SK-N-MC (cell line): ENCODE data around the gene TEKT5.
"Not testable (repeated sequence)": the region's sequence is repeated elsewhere in the genome, so short reads cannot be mapped to it uniquely, and the experiment has no call there.

Source experiments
- DNase-seq: peaks from one replicate; pipeline ENCODE4 v3.0.0-alpha.2; 2011; ENCODE audit warnings: low read depth, low spot score
- H3K27ac ChIP-seq: fragments of 200-600 bp; sonication (generic); 2 replicates; pipeline ENCODE4 v1.5.1; 2016; ENCODE audit warnings: mixed run types
- H3K36me3 ChIP-seq: fragments of 200-600 bp; sonication (generic); 2 replicates; pipeline ENCODE4 v1.6.1; 2017; ENCODE audit warnings: antibody characterized with exemption, low read length, mixed read lengths; ENCODE audit not compliant: insufficient read depth
- H3K4me3 ChIP-seq: fragments of 200-600 bp; sonication (generic); 2 replicates; pipeline ENCODE4 v1.5.1; 2016
- H3K9ac ChIP-seq: fragments of 200-600 bp; sonication (generic); 2 replicates; pipeline ENCODE4 v1.8.0; 2017; ENCODE audit warnings: mixed run types, mixed read lengths; ENCODE audit not compliant: insufficient read length
- H3K9me3 ChIP-seq: fragments of 200-600 bp; sonication (generic); 2 replicates; pipeline ENCODE4 v1.6.1; 2017; ENCODE audit warnings: low read depth, mild to moderate bottlenecking, antibody characterized with exemption, low read length, moderate library complexity, mixed read lengths
- EZH2 ChIP-seq: fragments of 200-600 bp; sonication (generic); IDR thresholded peaks from one replicate; pipeline ENCODE4 v1.6.1; 2017; ENCODE audit warnings: antibody characterized with exemption
- FOXP2 ChIP-seq: optimal IDR thresholded peaks from 2 replicates; pipeline ENCODE3; 2011; ENCODE audit warnings: mild to moderate bottlenecking, moderate library complexity; ENCODE audit not compliant: insufficient read depth; ENCODE audit errors: extremely low read length, control extremely low read depth
- POLR2AphosphoS5 ChIP-seq: IDR thresholded peaks from 2 replicates; pipeline ENCODE4 v1.6.1; 2012; ENCODE audit warnings: mild to moderate bottlenecking, low read depth, low read length, borderline replicate concordance

TEKT5 gene

GRCh38 chr16:10622036-10622921, 72.5 kb downstream of the TEKT5 start:
- no peak overlapping the region for H3K4me3 ChIP-seq

DNA sequence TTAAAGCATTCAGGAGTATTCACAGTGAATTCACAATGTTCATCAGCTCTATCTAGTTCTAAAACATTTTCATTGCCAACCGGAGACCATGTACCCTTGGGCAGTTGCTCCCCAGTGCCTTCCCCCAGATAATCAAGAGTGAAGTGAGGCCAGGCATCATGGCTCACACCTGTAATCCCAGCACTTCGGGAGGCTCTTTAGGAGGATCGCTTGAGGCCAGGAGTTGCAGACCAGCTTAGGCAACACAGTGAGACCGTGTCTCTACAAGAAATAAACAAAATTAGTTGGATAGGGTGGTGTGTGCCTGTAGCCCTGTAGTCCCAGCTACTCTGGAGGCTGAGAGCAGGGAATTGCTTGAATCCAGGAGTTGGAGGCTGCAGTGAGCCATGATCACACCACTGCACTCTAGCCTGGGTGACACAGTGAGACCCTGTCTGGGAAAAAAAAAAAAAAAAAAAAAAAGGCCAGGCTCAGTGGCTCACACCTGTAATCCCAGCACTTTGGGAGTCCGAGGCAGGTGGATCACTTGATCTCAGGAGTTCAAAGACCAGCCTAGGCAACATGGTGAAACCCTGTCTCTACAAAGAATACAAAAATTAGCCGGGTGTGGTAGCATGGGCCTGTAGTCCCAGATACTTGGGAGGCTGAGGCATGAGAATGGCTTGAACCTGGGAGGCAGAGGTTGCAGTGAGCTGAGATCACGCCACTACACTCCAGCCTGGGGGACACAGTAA, 73.3 kb downstream of the TEKT5 start:
- not testable (repeated sequence) for H3K27ac ChIP-seq, H3K36me3 ChIP-seq, H3K9ac ChIP-seq, DNase-seq, H3K4me3 ChIP-seq, H3K9me3 ChIP-seq

More at GRCh38 chr16:10622036-10622921, 72.5 kb downstream of the TEKT5 start:
- DNase-seq = no peak
- TF ChIP-seq POLR2AphosphoS5 (no peak), EZH2 (no peak), FOXP2 (no peak)
- H3K9me3 ChIP-seq = no peaks in the 10 kb centered on the region
- H3K27ac ChIP-seq = no peak overlapping the region
- H3K36me3 ChIP-seq = no peaks in the 10 kb centered on the region
- no peak overlapping the region for H3K9ac ChIP-seq

DNA sequence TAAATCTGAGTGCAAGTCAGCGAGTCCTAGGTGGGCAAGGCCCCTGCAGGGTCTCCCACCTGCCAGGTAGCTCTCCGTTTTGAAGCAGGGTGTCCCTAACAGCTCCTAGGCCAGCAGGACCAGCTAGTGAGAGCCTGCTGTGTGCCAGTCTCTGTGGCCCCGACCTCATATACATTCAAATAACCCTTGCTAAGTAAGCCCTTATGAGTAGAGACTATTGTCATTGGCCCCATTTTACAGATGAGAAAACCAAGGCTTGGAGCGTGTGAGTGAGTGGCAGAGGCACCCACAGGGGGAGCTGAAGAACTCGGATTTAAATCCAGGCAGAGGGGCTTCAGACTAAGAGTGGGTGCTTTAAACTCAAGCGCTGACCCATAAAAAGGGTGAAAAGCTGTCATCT, 74.6 kb downstream of the TEKT5 start:
- no peak overlapping the region for H3K9ac ChIP-seq

GRCh38 chr16:10619271-10619849, 75.4 kb downstream of the TEKT5 start:
- no peak for DNase-seq
- no peak overlapping the region for H3K4me3 ChIP-seq

More for the DNA sequence above, 74.6 kb downstream of the TEKT5 start:
- H3K4me3 ChIP-seq = no peak overlapping the region
- no peaks in the 10 kb centered on the region for H3K9me3 ChIP-seq
- no peak overlapping the region for H3K27ac ChIP-seq
- no peak for DNase-seq
- no peak for TF ChIP-seq EZH2
- no peak for TF ChIP-seq POLR2AphosphoS5
- TF ChIP-seq FOXP2 = no peak
- H3K36me3 ChIP-seq = no peaks in the 10 kb centered on the region

DNA sequence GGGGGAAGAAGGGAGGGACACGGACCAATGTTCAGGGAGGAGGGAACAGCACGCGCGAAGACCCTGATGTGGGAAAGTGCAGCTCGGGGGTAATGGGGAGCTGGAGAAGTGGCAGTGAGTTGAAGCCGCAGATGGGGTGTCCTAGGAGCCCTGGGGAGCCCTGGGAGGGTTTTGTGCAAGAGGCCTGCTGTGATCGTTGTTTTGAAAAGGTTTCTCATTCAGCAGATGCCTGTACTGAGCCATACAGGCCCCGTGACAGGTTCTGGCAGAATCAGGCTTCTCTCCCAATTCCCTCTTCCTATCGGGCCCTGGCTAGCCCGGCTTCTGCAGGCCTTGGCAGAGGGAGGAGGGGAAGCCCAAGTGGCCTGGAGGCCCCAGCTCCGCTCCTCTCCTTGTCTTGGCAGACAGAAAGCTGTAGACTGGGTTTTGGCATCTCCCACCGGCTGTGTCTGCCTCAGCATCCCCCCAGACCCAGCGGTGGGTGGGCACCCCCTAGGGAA, 76.0 kb downstream of the TEKT5 start:
- H3K4me3 ChIP-seq = no peak overlapping the region
- no peak overlapping the region for H3K9ac ChIP-seq
- DNase-seq = no peak
- no peak for TF ChIP-seq POLR2AphosphoS5
- TF ChIP-seq FOXP2 = no peak
- no peak for TF ChIP-seq EZH2
- no peaks in the 10 kb centered on the region for H3K36me3 ChIP-seq
- H3K9me3 ChIP-seq = no peaks in the 10 kb centered on the region
- H3K27ac ChIP-seq = no peak overlapping the region

More at GRCh38 chr16:10619271-10619849, 75.4 kb downstream of the TEKT5 start:
- no peaks in the 10 kb centered on the region for H3K36me3 ChIP-seq
- no peaks in the 10 kb centered on the region for H3K9me3 ChIP-seq
- H3K27ac ChIP-seq = no peak overlapping the region
- TF ChIP-seq FOXP2 = no peak
- TF ChIP-seq POLR2AphosphoS5 = no peak
- TF ChIP-seq EZH2 = no peak
- no peak overlapping the region for H3K9ac ChIP-seq

- no peaks in the 10 kb centered on the region for H3K36me3 ChIP-seq
- no peaks in the 10 kb centered on the region for H3K9me3 ChIP-seq
- H3K27ac ChIP-seq = no peak overlapping the region
- TF ChIP-seq FOXP2 (no peak), EZH2 (no peak), POLR2AphosphoS5 (no peak)
- no peak overlapping the region for H3K9ac ChIP-seq
- no peak overlapping the region for H3K4me3 ChIP-seq
- DNase-seq = no peak
Observed at GRCh38 chr16:10617662-10618420, 76.9 kb downstream of the TEKT5 start.

- TF ChIP-seq POLR2AphosphoS5 = no peak
- TF ChIP-seq FOXP2 = no peak
- TF ChIP-seq EZH2 = no peak
- no peak overlapping the region for H3K27ac ChIP-seq
- H3K9ac ChIP-seq = no peak overlapping the region
- H3K9me3 ChIP-seq = no peaks in the 10 kb centered on the region
- no peak overlapping the region for H3K4me3 ChIP-seq
- no peaks in the 10 kb centered on the region for H3K36me3 ChIP-seq
- no peak for DNase-seq
Observed at GRCh38 chr16:10616756-10617640, 77.7 kb downstream of the TEKT5 start.
